MCF 10A (cell line): ENCODE data around the gene CFAP68. TPM values are rescaled to one million over a fixed set of nuclear protein-coding genes. Genes with fewer than 3 reads are reported as not detected.

Experiments used
- BruUV-seq: library from RNA; stranded (reverse); fragments of 400-500 nt; replicated peaks from 2 replicates; lab custom pipeline; 2021; lab: Mats Ljungman, UMichigan
- CTCF ChIA-PET: fragments of 300-600 bp; sonication (Branson Sonifier 250); formaldehyde crosslinking; extraction: SDS; loops from one replicate; lab custom pipeline; 2021; ENCODE audit warnings: antibody characterized with exemption, inconsistent platforms; lab: Yijun Ruan, JAX
- POLR2A ChIA-PET: fragments of 300-600, 350-650 bp; sonication (Branson Sonifier 250); formaldehyde crosslinking; extraction: SDS; loops from one replicate; lab custom pipeline; 2020; ENCODE audit warnings: antibody characterized with exemption, inconsistent platforms; lab: Yijun Ruan, JAX
- DNase-seq: peaks from one replicate; pipeline ENCODE4 v3.0.0-alpha.2; 2018; ENCODE audit not compliant: unreplicated experiment
- H3K27ac Mint-ChIP-seq: one replicate; pipeline ENCODE4 v1.8.0; 2022; ENCODE audit warnings: mild to moderate bottlenecking, low read depth, mixed read lengths; ENCODE audit not compliant: unreplicated experiment
- H3K27me3 Mint-ChIP-seq: one replicate; pipeline ENCODE4 v1.8.0; 2022; ENCODE audit warnings: mixed read lengths; ENCODE audit not compliant: insufficient read depth, unreplicated experiment
- H3K36me3 Mint-ChIP-seq: one replicate; pipeline ENCODE4 v1.8.0; 2022; ENCODE audit warnings: mild to moderate bottlenecking, moderate library complexity, mixed read lengths; ENCODE audit not compliant: insufficient read depth, unreplicated experiment
- H3K4me1 Mint-ChIP-seq: one replicate; pipeline ENCODE4 v1.8.0; 2022; ENCODE audit warnings: mixed read lengths; ENCODE audit not compliant: insufficient read depth, unreplicated experiment
- H3K4me3 Mint-ChIP-seq: one replicate; pipeline ENCODE4 v1.8.0; 2022; ENCODE audit warnings: mild to moderate bottlenecking, moderate library complexity, mixed read lengths; ENCODE audit not compliant: unreplicated experiment
- H3K9me3 Mint-ChIP-seq: one replicate; pipeline ENCODE4 v1.8.0; 2022; ENCODE audit warnings: mixed read lengths; ENCODE audit not compliant: unreplicated experiment
- intact Hi-C: fragments of 100-400 bp; cut with micrococcal nuclease; formaldehyde crosslinking; loops from 2 replicates; pipeline ENCODE4 v1.14.1; 2022
- total RNA-seq: library from RNA; stranded (reverse); gene quantifications from 2 replicates; pipeline ENCODE4 v1.2.3, GENCODE V29; 2022
- TF ChIP-seq, protein P1 (sequence below): fragments of 200-600 bp; IDR thresholded peaks from one replicate; pipeline ENCODE4 v1.8.0; 2022; ENCODE audit warnings: antibody characterized with exemption, mild to moderate bottlenecking; ENCODE audit not compliant: unreplicated experiment

The CFAP68 gene
- total RNA-seq, 1 experiment from 2014 or later = 33.6 TPM

GRCh38 chr11:111835665-111836064 lies 43.7 kb upstream of the CFAP68 start:
- intact Hi-C loops = no loop called here
- Mint-ChIP-seq H3K27ac (no peak overlapping the region), H3K36me3 (peaks cover 44% of the 10 kb centered on the region), H3K27me3 (no peaks in the 10 kb centered on the region), H3K4me1 (no peaks in the 10 kb centered on the region), H3K4me3 (no peak overlapping the region), H3K9me3 (no peaks in the 10 kb centered on the region)
- TF ChIP-seq, protein P1, sequence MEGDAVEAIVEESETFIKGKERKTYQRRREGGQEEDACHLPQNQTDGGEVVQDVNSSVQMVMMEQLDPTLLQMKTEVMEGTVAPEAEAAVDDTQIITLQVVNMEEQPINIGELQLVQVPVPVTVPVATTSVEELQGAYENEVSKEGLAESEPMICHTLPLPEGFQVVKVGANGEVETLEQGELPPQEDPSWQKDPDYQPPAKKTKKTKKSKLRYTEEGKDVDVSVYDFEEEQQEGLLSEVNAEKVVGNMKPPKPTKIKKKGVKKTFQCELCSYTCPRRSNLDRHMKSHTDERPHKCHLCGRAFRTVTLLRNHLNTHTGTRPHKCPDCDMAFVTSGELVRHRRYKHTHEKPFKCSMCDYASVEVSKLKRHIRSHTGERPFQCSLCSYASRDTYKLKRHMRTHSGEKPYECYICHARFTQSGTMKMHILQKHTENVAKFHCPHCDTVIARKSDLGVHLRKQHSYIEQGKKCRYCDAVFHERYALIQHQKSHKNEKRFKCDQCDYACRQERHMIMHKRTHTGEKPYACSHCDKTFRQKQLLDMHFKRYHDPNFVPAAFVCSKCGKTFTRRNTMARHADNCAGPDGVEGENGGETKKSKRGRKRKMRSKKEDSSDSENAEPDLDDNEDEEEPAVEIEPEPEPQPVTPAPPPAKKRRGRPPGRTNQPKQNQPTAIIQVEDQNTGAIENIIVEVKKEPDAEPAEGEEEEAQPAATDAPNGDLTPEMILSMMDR = no peak
- no TSS peak for BruUV-seq
- POLR2A ChIA-PET = no interaction called here
- CTCF ChIA-PET = interaction anchor here (1.5 to 1.7 kb wide), 2 partner anchors 29 to 380 kb away, joined by 4 read pairs; no protein-coding TSS in a partner anchor
- DNase-seq = no peak

GRCh38 chr11:111836162-111836561 lies 43.2 kb upstream of the CFAP68 start:
- CTCF ChIA-PET = no interaction called here
- no peaks in the 10 kb centered on the region for H3K27me3 Mint-ChIP-seq
- intact Hi-C loops = no loop called here
- no peaks in the 10 kb centered on the region for H3K4me1 Mint-ChIP-seq
- no peak overlapping the region for H3K4me3 Mint-ChIP-seq
- no TSS peak for BruUV-seq
- TF ChIP-seq, protein P1 = no peak
- no peak overlapping the region for H3K27ac Mint-ChIP-seq
- no peak for DNase-seq
- H3K9me3 Mint-ChIP-seq = no peaks in the 10 kb centered on the region
- POLR2A ChIA-PET = no interaction called here
- H3K36me3 Mint-ChIP-seq = peaks cover 49% of the 10 kb centered on the region

GRCh38 chr11:111836721-111837120 lies 42.6 kb upstream of the CFAP68 start:
- Mint-ChIP-seq H3K9me3 (no peaks in the 10 kb centered on the region), H3K36me3 (peaks cover 52% of the 10 kb centered on the region), H3K27ac (no peak overlapping the region), H3K4me1 (no peaks in the 10 kb centered on the region), H3K27me3 (no peaks in the 10 kb centered on the region), H3K4me3 (no peak overlapping the region)
- CTCF ChIA-PET = interaction anchor here (1.1 kb wide), 1 partner anchor 60 kb away, joined by 4 read pairs; no protein-coding TSS in a partner anchor
- TF ChIP-seq, protein P1 = no peak
- POLR2A ChIA-PET = no interaction called here
- intact Hi-C loops = no loop called here
- no TSS peak for BruUV-seq
- no peak for DNase-seq

GRCh38 chr11:111837366-111837891 lies 41.9 kb upstream of the CFAP68 start:
- ChIA-PET POLR2A (no interaction called here), CTCF (interaction anchor here (0.6 to 1.1 kb wide), 2 partner anchors 21 to 60 kb away, joined by 3 to 4 read pairs; no protein-coding TSS in a partner anchor)
- no TSS peak for BruUV-seq
- no peak for DNase-seq
- H3K4me3 Mint-ChIP-seq = no peak overlapping the region
- no peaks in the 10 kb centered on the region for H3K4me1 Mint-ChIP-seq
- no peaks in the 10 kb centered on the region for H3K27me3 Mint-ChIP-seq
- H3K27ac Mint-ChIP-seq = no peak overlapping the region
- TF ChIP-seq, protein P1 = no peak
- intact Hi-C loops = no loop called here
- no peaks in the 10 kb centered on the region for H3K9me3 Mint-ChIP-seq
- peaks cover 48% of the 10 kb centered on the region for H3K36me3 Mint-ChIP-seq
